H9 (cell line): Measurements from ENCODE around the gene PCDHA1. TPM values are rescaled to one million over a fixed set of nuclear protein-coding genes. Genes with fewer than 3 reads are reported as not detected.

Source experiments
- DNase-seq: peaks from one replicate; pipeline ENCODE4 v3.0.0-alpha.2; 2017
- H2AFZ ChIP-seq: one replicate; pipeline ENCODE4 v1.6.1; 2013; ENCODE audit warnings: mild to moderate bottlenecking, low read length, control low read depth, moderate library complexity
- H2AK5ac ChIP-seq: 2 replicates; pipeline ENCODE4 v1.6.1; 2013; ENCODE audit warnings: low read length, control low read depth, mixed read lengths; ENCODE audit not compliant: insufficient read length
- H2BK120ac ChIP-seq: one replicate; pipeline ENCODE4 v1.6.1; 2013; ENCODE audit warnings: low read depth, mild to moderate bottlenecking, low read length, control low read depth, inconsistent platforms; ENCODE audit not compliant: poor library complexity, severe bottlenecking
- H2BK12ac ChIP-seq: 2 replicates; pipeline ENCODE4 v1.6.1; 2013; ENCODE audit warnings: low read length, control low read depth, mixed read lengths, low read depth; ENCODE audit not compliant: insufficient read length
- H2BK15ac ChIP-seq: 2 replicates; pipeline ENCODE4 v1.6.1; 2013; ENCODE audit warnings: low read depth, low read length, control low read depth
- H2BK20ac ChIP-seq: one replicate; pipeline ENCODE4 v1.6.1; 2013; ENCODE audit warnings: low read depth, mild to moderate bottlenecking, low read length, control low read depth, inconsistent platforms; ENCODE audit not compliant: poor library complexity, severe bottlenecking
- H2BK5ac ChIP-seq: 2 replicates; pipeline ENCODE4 v1.6.1; 2013; ENCODE audit warnings: low read length, control low read depth, mixed read lengths; ENCODE audit not compliant: insufficient read length
- H3K14ac ChIP-seq: 2 replicates; pipeline ENCODE4 v1.6.1; 2013; ENCODE audit warnings: low read length, control low read depth; ENCODE audit not compliant: insufficient read depth
- H3K18ac ChIP-seq: 2 replicates; pipeline ENCODE4 v1.6.1; 2013; ENCODE audit warnings: low read depth, mild to moderate bottlenecking, mixed read lengths, low read length, control low read depth; ENCODE audit not compliant: insufficient read length
- H3K23ac ChIP-seq: 2 replicates; pipeline ENCODE4 v1.6.1; 2013; ENCODE audit warnings: low read length, control low read depth, mixed read lengths, low read depth; ENCODE audit not compliant: insufficient read length
- H3K23me2 ChIP-seq: 2 replicates; pipeline ENCODE4 v1.6.1; 2013; ENCODE audit warnings: low read depth, mild to moderate bottlenecking, mixed read lengths, low read length, control low read depth; ENCODE audit not compliant: insufficient read length, poor library complexity, severe bottlenecking
- H3K27ac ChIP-seq: 2 replicates; pipeline ENCODE4 v1.5.1; 2013; ENCODE audit warnings: low read length, control low read depth, mixed read lengths, low read depth; ENCODE audit not compliant: insufficient read length
- H3K27me3 ChIP-seq: 2 replicates; pipeline ENCODE4 v1.6.1; 2013; ENCODE audit warnings: low read length, control low read depth, inconsistent platforms; ENCODE audit not compliant: insufficient read depth
- H3K4ac ChIP-seq: 2 replicates; pipeline ENCODE4 v1.6.1; 2013; ENCODE audit warnings: low read depth, mild to moderate bottlenecking, control low read depth, inconsistent platforms, low read length, moderate library complexity
- H3K4me1 ChIP-seq: 2 replicates; pipeline ENCODE4 v1.6.1; 2013; ENCODE audit warnings: low read length, control low read depth, inconsistent platforms; ENCODE audit not compliant: insufficient read depth
- H3K4me2 ChIP-seq: 2 replicates; pipeline ENCODE4 v1.6.1; 2013; ENCODE audit warnings: low read length, control low read depth, mixed read lengths; ENCODE audit not compliant: insufficient read length, insufficient read depth
- H3K56ac ChIP-seq: 2 replicates; pipeline ENCODE4 v1.6.1; 2013; ENCODE audit warnings: low read depth, mild to moderate bottlenecking, mixed read lengths, low read length, control low read depth; ENCODE audit not compliant: insufficient read length
- H3K79me1 ChIP-seq: 2 replicates; pipeline ENCODE4 v1.6.1; 2013; ENCODE audit warnings: low read depth, mild to moderate bottlenecking, moderate library complexity, low read length, control low read depth, inconsistent platforms; ENCODE audit not compliant: insufficient read depth, poor library complexity, severe bottlenecking
- H3K79me2 ChIP-seq: 2 replicates; pipeline ENCODE4 v1.6.1; 2013; ENCODE audit warnings: low read length, control low read depth, inconsistent platforms; ENCODE audit not compliant: insufficient read depth
- H3K9ac ChIP-seq: 2 replicates; pipeline ENCODE4 v1.6.1; 2013; ENCODE audit warnings: low read length, control low read depth, mixed read lengths; ENCODE audit not compliant: insufficient read length; ENCODE audit errors: extremely low read depth
- H3K9me3 ChIP-seq: one replicate; pipeline ENCODE4 v1.6.1; 2013; ENCODE audit warnings: low read depth, low read length, inconsistent platforms; ENCODE audit not compliant: control insufficient read depth
- H3T11ph ChIP-seq: one replicate; pipeline ENCODE4 v1.6.1; 2013; ENCODE audit warnings: mild to moderate bottlenecking, low read length, control low read depth, inconsistent platforms
- H4K20me1 ChIP-seq: one replicate; pipeline ENCODE4 v1.6.1; 2013; ENCODE audit not compliant: control insufficient read depth, insufficient read length, insufficient read depth
- H4K5ac ChIP-seq: 2 replicates; pipeline ENCODE4 v1.6.1; 2013; ENCODE audit warnings: low read depth, mild to moderate bottlenecking, mixed read lengths, low read length, control low read depth; ENCODE audit not compliant: insufficient read length
- H4K8ac ChIP-seq: replicated peaks from 2 replicates; pipeline ENCODE4 v1.6.1; 2013; ENCODE audit warnings: low read length, control low read depth, mixed read lengths, low read depth; ENCODE audit not compliant: insufficient read length
- H4K91ac ChIP-seq: 2 replicates; pipeline ENCODE4 v1.6.1; 2013; ENCODE audit warnings: low read depth, mild to moderate bottlenecking, moderate library complexity, mixed read lengths, low read length, control low read depth; ENCODE audit not compliant: insufficient read length
- H3K27ac Mint-ChIP-seq, 3 experiments: 2 replicates in 2 of 3; 3 replicates in 1 of 3; pipeline ENCODE4 v1.8.0; 2020 to 2021; ENCODE audit warnings: mixed read lengths in 3 of 3, mild to moderate bottlenecking in 1 of 3, moderate library complexity in 1 of 3
- H3K27me3 Mint-ChIP-seq: 2 replicates; pipeline ENCODE4 v1.8.0; 2021; ENCODE audit warnings: low read depth, mild to moderate bottlenecking, moderate library complexity, mixed read lengths
- H3K36me3 Mint-ChIP-seq, 3 experiments: 2 replicates in 2 of 3; 3 replicates in 1 of 3; pipeline ENCODE4 v1.8.0; 2020 to 2021; ENCODE audit warnings: low read depth in 3 of 3, mixed read lengths in 3 of 3; ENCODE audit not compliant: insufficient read depth in 1 of 3
- H3K4me1 Mint-ChIP-seq, 2 experiments: 2 replicates each; pipeline ENCODE4 v1.8.0; 2020; ENCODE audit warnings: mixed read lengths in 2 of 2
- H3K4me3 Mint-ChIP-seq, 2 experiments: 2 replicates in 1 of 2; 3 replicates in 1 of 2; pipeline ENCODE4 v1.8.0; 2020 to 2021; ENCODE audit warnings: mild to moderate bottlenecking in 2 of 2, mixed read lengths in 2 of 2, moderate library complexity in 1 of 2
- H3K9me3 Mint-ChIP-seq, 2 experiments: 2 replicates in 1 of 2; 3 replicates in 1 of 2; pipeline ENCODE4 v1.8.0; 2020; ENCODE audit warnings: mild to moderate bottlenecking in 2 of 2, mixed read lengths in 2 of 2, moderate library complexity in 1 of 2
- WGBS: extraction: QIAGEN DNeasy Blood & Tissue Kit; methylation state at CpG from one replicate; pipeline ENCODE4 v1.1.7; 2013; ENCODE audit warnings: missing lambda C conversion rate, low lambda C conversion rate, mixed read lengths; ENCODE audit not compliant: insufficient read length; ENCODE audit errors: extremely low coverage; 5-methylcytosine and 5-hydroxymethylcytosine counted together
- total RNA-seq: library from RNA; stranded (reverse); gene quantifications from 2 replicates; pipeline ENCODE4 v1.2.1, GENCODE V29; 2021
- TF ChIP-seq, protein P1 (sequence below): fragments of 200-600 bp; sonication (generic); conservative IDR thresholded peaks from 3 replicates; pipeline ENCODE4 v1.8.0; 2021; ENCODE audit warnings: antibody characterized with exemption, mild to moderate bottlenecking

PCDHA1 gene
- total RNA-seq, 1 experiment from 2014 or later, result 0.61 TPM

DNA sequence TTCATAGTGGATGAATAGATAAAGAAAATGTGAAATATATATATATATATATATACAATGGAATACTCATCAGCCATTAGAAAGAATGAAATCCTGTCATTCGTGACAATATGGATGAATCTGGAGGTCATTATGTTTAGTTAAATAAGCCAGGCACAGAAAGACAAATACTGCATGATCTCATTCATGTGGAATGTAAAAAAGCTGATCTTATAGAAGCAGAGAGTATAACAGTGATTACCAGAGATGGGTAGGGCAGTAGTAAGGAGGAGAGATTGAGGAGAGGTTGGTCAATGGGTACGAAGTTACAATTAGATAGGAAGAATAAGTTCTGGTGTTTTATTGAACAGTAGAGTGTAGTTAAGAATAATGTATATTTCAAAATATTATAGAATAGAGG lies 160.6 kb downstream of the PCDHA1 start:
- no peaks in the 10 kb centered on the region for H3K27me3 Mint-ChIP-seq
- H3K79me1 ChIP-seq, result no peaks in the 10 kb centered on the region
- no peak overlapping the region for H3K27ac Mint-ChIP-seq
- H3K27ac ChIP-seq, result no peak overlapping the region
- no peak overlapping the region for H2AFZ ChIP-seq
- no peak overlapping the region for H3K18ac ChIP-seq
- no peak overlapping the region for H2BK120ac ChIP-seq
- H3K4ac ChIP-seq, result no peak overlapping the region
- H3K23ac ChIP-seq, result no peak overlapping the region
- no peaks in the 10 kb centered on the region for H4K20me1 ChIP-seq
- DNase-seq, result no peak
- no peaks in the 10 kb centered on the region for H3K4me1 Mint-ChIP-seq
- H2BK20ac ChIP-seq, result no peak overlapping the region
- no peak overlapping the region for H3T11ph ChIP-seq
- H3K56ac ChIP-seq, result no peak overlapping the region
- no peaks in the 10 kb centered on the region for H3K23me2 ChIP-seq
- H2BK12ac ChIP-seq, result no peak overlapping the region
- H2AK5ac ChIP-seq, result no peak overlapping the region
- H3K27me3 ChIP-seq, result no peaks in the 10 kb centered on the region
- H3K4me2 ChIP-seq, result no peak overlapping the region
- H2BK5ac ChIP-seq, result no peak overlapping the region
- no peaks in the 10 kb centered on the region for H3K4me1 ChIP-seq
- H3K9me3 Mint-ChIP-seq, result peaks cover 9 to 10% of the 10 kb centered on the region in 2 experiments; a peak in 4 of 5 replicates
- no peak overlapping the region for H4K5ac ChIP-seq
- H4K91ac ChIP-seq, result no peak overlapping the region
- no peaks in the 10 kb centered on the region for H3K9me3 ChIP-seq
- H2BK15ac ChIP-seq, result no peak overlapping the region
- no CpG with 5 or more reads among the region's 2 CpGs for WGBS
- H4K8ac ChIP-seq, result no peak overlapping the region
- no peak overlapping the region for H3K9ac ChIP-seq
- peaks cover 0 to 11% (median 0%) of the 10 kb centered on the region in 3 experiments; a peak in 2 of 7 replicates for H3K36me3 Mint-ChIP-seq
- H3K14ac ChIP-seq, result no peak overlapping the region
- H3K79me2 ChIP-seq, result no peaks in the 10 kb centered on the region
- H3K4me3 Mint-ChIP-seq, result no peak overlapping the region
- TF ChIP-seq, protein P1, sequence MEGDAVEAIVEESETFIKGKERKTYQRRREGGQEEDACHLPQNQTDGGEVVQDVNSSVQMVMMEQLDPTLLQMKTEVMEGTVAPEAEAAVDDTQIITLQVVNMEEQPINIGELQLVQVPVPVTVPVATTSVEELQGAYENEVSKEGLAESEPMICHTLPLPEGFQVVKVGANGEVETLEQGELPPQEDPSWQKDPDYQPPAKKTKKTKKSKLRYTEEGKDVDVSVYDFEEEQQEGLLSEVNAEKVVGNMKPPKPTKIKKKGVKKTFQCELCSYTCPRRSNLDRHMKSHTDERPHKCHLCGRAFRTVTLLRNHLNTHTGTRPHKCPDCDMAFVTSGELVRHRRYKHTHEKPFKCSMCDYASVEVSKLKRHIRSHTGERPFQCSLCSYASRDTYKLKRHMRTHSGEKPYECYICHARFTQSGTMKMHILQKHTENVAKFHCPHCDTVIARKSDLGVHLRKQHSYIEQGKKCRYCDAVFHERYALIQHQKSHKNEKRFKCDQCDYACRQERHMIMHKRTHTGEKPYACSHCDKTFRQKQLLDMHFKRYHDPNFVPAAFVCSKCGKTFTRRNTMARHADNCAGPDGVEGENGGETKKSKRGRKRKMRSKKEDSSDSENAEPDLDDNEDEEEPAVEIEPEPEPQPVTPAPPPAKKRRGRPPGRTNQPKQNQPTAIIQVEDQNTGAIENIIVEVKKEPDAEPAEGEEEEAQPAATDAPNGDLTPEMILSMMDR, result no peak
